Measurements from ENCODE around the gene PLCB2.

PLCB2 gene

GRCh38 chr15:40339621-40339945 is 31.8 kb upstream of the PLCB2 start:
- no peak for DNase-seq (ENCODE audit: extremely low read depth, low read depth)
- TF ChIP-seq, protein P1, sequence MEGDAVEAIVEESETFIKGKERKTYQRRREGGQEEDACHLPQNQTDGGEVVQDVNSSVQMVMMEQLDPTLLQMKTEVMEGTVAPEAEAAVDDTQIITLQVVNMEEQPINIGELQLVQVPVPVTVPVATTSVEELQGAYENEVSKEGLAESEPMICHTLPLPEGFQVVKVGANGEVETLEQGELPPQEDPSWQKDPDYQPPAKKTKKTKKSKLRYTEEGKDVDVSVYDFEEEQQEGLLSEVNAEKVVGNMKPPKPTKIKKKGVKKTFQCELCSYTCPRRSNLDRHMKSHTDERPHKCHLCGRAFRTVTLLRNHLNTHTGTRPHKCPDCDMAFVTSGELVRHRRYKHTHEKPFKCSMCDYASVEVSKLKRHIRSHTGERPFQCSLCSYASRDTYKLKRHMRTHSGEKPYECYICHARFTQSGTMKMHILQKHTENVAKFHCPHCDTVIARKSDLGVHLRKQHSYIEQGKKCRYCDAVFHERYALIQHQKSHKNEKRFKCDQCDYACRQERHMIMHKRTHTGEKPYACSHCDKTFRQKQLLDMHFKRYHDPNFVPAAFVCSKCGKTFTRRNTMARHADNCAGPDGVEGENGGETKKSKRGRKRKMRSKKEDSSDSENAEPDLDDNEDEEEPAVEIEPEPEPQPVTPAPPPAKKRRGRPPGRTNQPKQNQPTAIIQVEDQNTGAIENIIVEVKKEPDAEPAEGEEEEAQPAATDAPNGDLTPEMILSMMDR (IDR thresholded peaks at IDR 0.05; ENCODE audit: low read depth, low read length, missing control alignments) = no peak
- peak overlapping the region; percentile 39 for H3K4me3 ChIP-seq (replicated peaks; ENCODE audit: low read depth, low read length)

- H3K4me3 ChIP-seq (replicated peaks; ENCODE audit: low read depth, low read length) = peak overlapping the region; percentile 39; the same call in 1 of the 2 replicates
- TF ChIP-seq, protein P1 (IDR thresholded peaks at IDR 0.05; ENCODE audit: low read depth, low read length, missing control alignments) = no peak
- DNase-seq (ENCODE audit: extremely low read depth, low read depth) = no peak
Measured at GRCh38 chr15:40338921-40339620, 31.3 kb upstream of the PLCB2 start.

- DNase-seq (ENCODE audit: extremely low read depth, low read depth) = no peak
- TF ChIP-seq, protein P1 (IDR thresholded peaks at IDR 0.05; ENCODE audit: low read depth, low read length, missing control alignments) = peak; percentile 79
- no peak overlapping the region for H3K4me3 ChIP-seq (replicated peaks; ENCODE audit: low read depth, low read length)
Measured at GRCh38 chr15:40338041-40338657, 30.4 kb upstream of the PLCB2 start.

DNA sequence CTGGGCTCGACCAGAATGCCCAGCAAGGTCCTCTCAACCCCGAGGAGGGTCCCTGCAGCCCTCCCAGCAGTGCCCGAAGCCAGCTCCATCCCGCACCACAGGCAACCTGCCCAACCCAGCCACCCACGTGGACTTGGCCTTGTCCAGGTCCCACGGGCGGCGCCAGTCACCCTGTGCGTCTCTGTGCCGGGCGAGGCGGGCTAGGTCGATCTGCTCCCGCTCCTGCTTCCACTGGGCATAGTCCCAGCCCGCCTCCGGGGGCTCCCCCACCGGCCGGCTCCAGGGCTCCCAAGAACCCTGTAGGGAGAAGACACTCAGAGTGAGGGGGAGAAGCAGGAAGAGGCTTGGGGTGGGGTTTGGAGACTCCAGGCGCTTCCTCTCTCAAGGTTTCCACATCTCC is 29.9 kb upstream of the PLCB2 start:
- TF ChIP-seq, protein P1 (IDR thresholded peaks at IDR 0.05; ENCODE audit: low read depth, low read length, missing control alignments) = no peak
- H3K4me3 ChIP-seq (replicated peaks; ENCODE audit: low read depth, low read length) = no peak overlapping the region
- no peak for DNase-seq (ENCODE audit: extremely low read depth, low read depth)

DNA sequence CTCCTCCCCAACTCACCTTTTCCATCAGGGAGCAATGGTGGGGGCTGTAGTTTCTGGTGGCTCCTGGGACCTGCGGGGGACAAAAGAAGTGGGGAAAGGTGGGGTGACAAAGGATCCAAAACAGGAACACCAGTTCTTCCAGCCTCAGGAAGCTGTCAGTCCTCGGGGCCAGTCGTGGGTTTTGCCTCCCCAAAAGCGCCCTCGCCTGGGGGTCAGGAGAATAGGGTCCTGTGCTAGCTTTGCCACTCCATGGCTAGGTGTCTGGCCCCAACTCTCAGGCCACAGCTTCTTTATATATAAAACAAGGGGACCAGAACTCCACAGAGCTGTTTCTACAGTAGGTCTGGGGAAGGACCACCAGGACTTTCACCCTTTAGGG is 29.0 kb upstream of the PLCB2 start:
- no peak for DNase-seq (ENCODE audit: extremely low read depth, low read depth)
- TF ChIP-seq, protein P1 (IDR thresholded peaks at IDR 0.05; ENCODE audit: low read depth, low read length, missing control alignments) = peak; percentile 7
- no peak overlapping the region for H3K4me3 ChIP-seq (replicated peaks; ENCODE audit: low read depth, low read length)

- DNase-seq (ENCODE audit: extremely low read depth, low read depth) = no peak
- no peak overlapping the region for H3K4me3 ChIP-seq (replicated peaks; ENCODE audit: low read depth, low read length)
- TF ChIP-seq, protein P1 (IDR thresholded peaks at IDR 0.05; ENCODE audit: low read depth, low read length, missing control alignments) = no peak
Measured at GRCh38 chr15:40335938-40336743, 28.4 kb upstream of the PLCB2 start.

All from HFF-Myc (cell line).